HEK293 (cell line): Measurements from ENCODE around the gene INPPL1.

Source experiments
- CTCF ChIP-seq: fragments of 450-650 bp; formaldehyde crosslinking; IDR thresholded peaks from 2 replicates; pipeline ENCODE4 v1.5.1; 2016; ENCODE audit warnings: missing biosample characterization, missing genetic modification characterization
- ELK4 ChIP-seq: IDR thresholded peaks from 2 replicates; pipeline ENCODE4 v1.6.1; 2011; ENCODE audit warnings: mild to moderate bottlenecking, low read depth, low read length, borderline replicate concordance
- PBX3 ChIP-seq: sonication (generic); formaldehyde crosslinking; IDR thresholded peaks from 2 replicates; pipeline ENCODE4 v1.8.1; 2022; ENCODE audit warnings: mild to moderate bottlenecking, moderate library complexity, missing genetic modification reagents
- ZNF221 ChIP-seq: fragments of 450-650 bp; formaldehyde crosslinking; IDR thresholded peaks from 2 replicates; pipeline ENCODE4 v1.5.1; 2017; ENCODE audit warnings: missing biosample characterization, missing genetic modification characterization, borderline replicate concordance
- ZNF302 ChIP-seq: fragments of 450-650 bp; formaldehyde crosslinking; IDR thresholded peaks from 2 replicates; pipeline ENCODE4 v1.5.1; 2016; ENCODE audit warnings: missing biosample characterization, missing genetic modification characterization, low read depth
- ZNF37A ChIP-seq: fragments of 450-650 bp; IDR thresholded peaks from 2 replicates; pipeline ENCODE4 v1.5.1; 2018; ENCODE audit warnings: missing biosample characterization, missing genetic modification characterization
- ZNF530 ChIP-seq: fragments of 450-650 bp; formaldehyde crosslinking; IDR thresholded peaks from 2 replicates; pipeline ENCODE4 v1.5.1; 2016; ENCODE audit warnings: low read depth, missing biosample characterization, missing genetic modification characterization

GRCh38 chr11:72216638-72217037 is 7.9 kb upstream of the INPPL1 start, which contains the start of gene FOLR2:
- no peak for TF ChIP-seq ZNF302 (tag by site-specific recombination)
- no peak for TF ChIP-seq CTCF (tag by site-specific recombination)
- no peak for TF ChIP-seq ZNF37A (tag by site-specific recombination)
- no peak for TF ChIP-seq ZNF530 (tag by site-specific recombination)
- TF ChIP-seq PBX3 (CRISPR knock-in tag): no peak
- no peak for TF ChIP-seq ZNF221 (tag by site-specific recombination)
- no peak for TF ChIP-seq ELK4
